ENCODE results near the gene TTC39C. TPM values are rescaled to one million over a fixed set of nuclear protein-coding genes. Genes with fewer than 3 reads are reported as not detected.

Gene TTC39C
- total and polyA plus RNA-seq, 2 donors (not counting 1 experiment from before 2014, with no cell fraction given), result 15.8 to 32.0 TPM

GRCh38 chr18:24053211-24053610 is 38.7 kb downstream of the TTC39C start:
- no peak overlapping the region for H3K27ac ChIP-seq (ENCODE audit: insufficient read depth, low read length)
- H3K27me3 ChIP-seq (ENCODE audit: control insufficient read depth, insufficient read depth, low read length), result no peaks in the 10 kb centered on the region
- H3K79me2 ChIP-seq (ENCODE audit: control insufficient read depth, insufficient read depth, low read length), result no peaks in the 10 kb centered on the region
- no peaks in the 10 kb centered on the region for H3K9me3 ChIP-seq (ENCODE audit: control insufficient read depth, insufficient read depth, low read depth, low read length)
- H3K9ac ChIP-seq (ENCODE audit: insufficient read depth, low read length), result no peak overlapping the region
- peaks cover 10% of the 10 kb centered on the region for H3K4me1 ChIP-seq (ENCODE audit: control insufficient read depth, extremely low read depth, insufficient read depth, low read length)
- no peak for DNase-seq (ENCODE audit: low read depth in 2 of 2)
- H3K4me3 ChIP-seq (replicated peaks in 1 of 4; ENCODE audit: control extremely low read depth in 1 of 4, insufficient read depth in 1 of 4, low read depth in 3 of 4, low read length in 4 of 4), result no peak overlapping the region
- no peak for TF ChIP-seq CTCF (conservative IDR thresholded peaks at IDR 0.05 in 1 of 2, IDR thresholded peaks at IDR 0.05 in 1 of 2; ENCODE audit: low read depth in 1 of 2, low read length in 2 of 2)
- no peak for TF ChIP-seq EZH2 (IDR thresholded peaks at IDR 0.05; ENCODE audit: low read length, missing control alignments)
- H3K4me2 ChIP-seq (ENCODE audit: extremely low read depth, insufficient read depth, low read length), result no peak overlapping the region
- H3K36me3 ChIP-seq (ENCODE audit: control insufficient read depth, insufficient read depth, low read length), result no peaks in the 10 kb centered on the region
- no peak overlapping the region for H2AFZ ChIP-seq (ENCODE audit: low read length)
- H4K20me1 ChIP-seq (ENCODE audit: control insufficient read depth, extremely low read depth, insufficient read depth, low read length), result no peaks in the 10 kb centered on the region

- H3K9me3 ChIP-seq (ENCODE audit: control insufficient read depth, insufficient read depth, low read depth, low read length), result no peaks in the 10 kb centered on the region
- no peak for TF ChIP-seq CTCF (conservative IDR thresholded peaks at IDR 0.05 in 1 of 2, IDR thresholded peaks at IDR 0.05 in 1 of 2; ENCODE audit: low read depth in 1 of 2, low read length in 2 of 2)
- no peak for TF ChIP-seq EZH2 (IDR thresholded peaks at IDR 0.05; ENCODE audit: low read length, missing control alignments)
- H3K27me3 ChIP-seq (ENCODE audit: control insufficient read depth, insufficient read depth, low read length), result no peaks in the 10 kb centered on the region
- H3K36me3 ChIP-seq (ENCODE audit: control insufficient read depth, insufficient read depth, low read length), result no peaks in the 10 kb centered on the region
- H3K79me2 ChIP-seq (ENCODE audit: control insufficient read depth, insufficient read depth, low read length), result no peaks in the 10 kb centered on the region
- no peak overlapping the region for H3K27ac ChIP-seq (ENCODE audit: insufficient read depth, low read length)
- no peak overlapping the region for H2AFZ ChIP-seq (ENCODE audit: low read length)
- H3K4me2 ChIP-seq (ENCODE audit: extremely low read depth, insufficient read depth, low read length), result no peak overlapping the region
- no peak overlapping the region for H3K9ac ChIP-seq (ENCODE audit: insufficient read depth, low read length)
- no peak overlapping the region for H3K4me3 ChIP-seq (replicated peaks in 1 of 4; ENCODE audit: control extremely low read depth in 1 of 4, insufficient read depth in 1 of 4, low read depth in 3 of 4, low read length in 4 of 4)
- no peaks in the 10 kb centered on the region for H4K20me1 ChIP-seq (ENCODE audit: control insufficient read depth, extremely low read depth, insufficient read depth, low read length)
- peak; percentile 69 to 86 for DNase-seq (ENCODE audit: low read depth in 2 of 2)
- peaks cover 10% of the 10 kb centered on the region for H3K4me1 ChIP-seq (ENCODE audit: control insufficient read depth, extremely low read depth, insufficient read depth, low read length)
These were observed 39.6 kb downstream of the TTC39C start for GRCh38 chr18:24054130-24054529.

GRCh38 chr18:24055009-24055804 is 40.7 kb downstream of the TTC39C start:
- Histone ChIP-seq H3K4me2 (ENCODE audit: extremely low read depth, insufficient read depth, low read length) (no peak overlapping the region), H3K4me1 (ENCODE audit: control insufficient read depth, extremely low read depth, insufficient read depth, low read length) (peaks cover 10% of the 10 kb centered on the region), H3K9ac (ENCODE audit: insufficient read depth, low read length) (no peak overlapping the region), H2AFZ (ENCODE audit: low read length) (no peak overlapping the region), H3K27ac (ENCODE audit: insufficient read depth, low read length) (no peak overlapping the region), H3K9me3 (ENCODE audit: control insufficient read depth, insufficient read depth, low read depth, low read length) (no peaks in the 10 kb centered on the region), H3K36me3 (ENCODE audit: control insufficient read depth, insufficient read depth, low read length) (no peaks in the 10 kb centered on the region), H3K4me3 (replicated peaks in 1 of 4; ENCODE audit: control extremely low read depth in 1 of 4, insufficient read depth in 1 of 4, low read depth in 3 of 4, low read length in 4 of 4) (no peak overlapping the region), H4K20me1 (ENCODE audit: control insufficient read depth, extremely low read depth, insufficient read depth, low read length) (no peaks in the 10 kb centered on the region), H3K79me2 (ENCODE audit: control insufficient read depth, insufficient read depth, low read length) (no peaks in the 10 kb centered on the region), H3K27me3 (ENCODE audit: control insufficient read depth, insufficient read depth, low read length) (no peaks in the 10 kb centered on the region)
- TF ChIP-seq CTCF (conservative IDR thresholded peaks at IDR 0.05 in 1 of 2, IDR thresholded peaks at IDR 0.05 in 1 of 2; ENCODE audit: low read depth in 1 of 2, low read length in 2 of 2) (no peak), EZH2 (IDR thresholded peaks at IDR 0.05; ENCODE audit: low read length, missing control alignments) (no peak)
- DNase-seq (ENCODE audit: low read depth in 2 of 2), result no peak
